Lower leg skin (tissue), 4 donors: Measurements from ENCODE around the gene MICAL2. TPM values are rescaled to one million over a fixed set of nuclear protein-coding genes. Genes with fewer than 3 reads are reported as not detected.
A peak's percentile ranks its signal among the peaks of the same experiment; 100 is the strongest.

Experiments used
- DNase-seq, 2 donors: peaks; one replicate each; pipeline ENCODE4 v3.0.0-alpha.2; 2019; ENCODE audit warnings: low spot score in 2 of 2
- H3K4me3 ChIP-seq: fragments of 200-600 bp; sonication (generic); 2 replicates; pipeline ENCODE4 v1.5.1; 2017; ENCODE audit warnings: mild to moderate bottlenecking, low read depth; ENCODE audit not compliant: poor library complexity, severe bottlenecking
- CTCF ChIP-seq, 3 donors: fragments of 450-650 bp; IDR thresholded peaks; one replicate each; pipeline ENCODE4 v1.5.1; 2016; ENCODE audit warnings: antibody characterized with exemption in 3 of 3, mild to moderate bottlenecking in 3 of 3, moderate library complexity in 2 of 3
- POLR2A ChIP-seq, 2 donors: fragments of 450-650 bp; IDR thresholded peaks; one replicate each; pipeline ENCODE4 v1.6.1; 2016 to 2017; ENCODE audit warnings: antibody characterized with exemption in 2 of 2, mild to moderate bottlenecking in 1 of 2, moderate library complexity in 1 of 2
- WGBS, 2 donors: methylation state at CpG; one replicate each; pipeline ENCODE4 v1.1.5; 2018; 5-methylcytosine and 5-hydroxymethylcytosine counted together
- intact Hi-C: fragments of 100-400 bp; cut with DNase I; formaldehyde crosslinking; loops from one replicate; pipeline ENCODE4 v1.15.0; 2023; ENCODE audit warnings: low total_unique reads
- total RNA-seq, 4 donors: library from RNA; depleted of rRNA; stranded (reverse); fragments of >200 nt; gene quantifications; one replicate each; pipeline ENCODE4 v1.1.0, GENCODE V29; 2016

MICAL2 gene
- total RNA-seq, 4 donors from 2014 or later: 117 to 238 (median 145) TPM

DNA sequence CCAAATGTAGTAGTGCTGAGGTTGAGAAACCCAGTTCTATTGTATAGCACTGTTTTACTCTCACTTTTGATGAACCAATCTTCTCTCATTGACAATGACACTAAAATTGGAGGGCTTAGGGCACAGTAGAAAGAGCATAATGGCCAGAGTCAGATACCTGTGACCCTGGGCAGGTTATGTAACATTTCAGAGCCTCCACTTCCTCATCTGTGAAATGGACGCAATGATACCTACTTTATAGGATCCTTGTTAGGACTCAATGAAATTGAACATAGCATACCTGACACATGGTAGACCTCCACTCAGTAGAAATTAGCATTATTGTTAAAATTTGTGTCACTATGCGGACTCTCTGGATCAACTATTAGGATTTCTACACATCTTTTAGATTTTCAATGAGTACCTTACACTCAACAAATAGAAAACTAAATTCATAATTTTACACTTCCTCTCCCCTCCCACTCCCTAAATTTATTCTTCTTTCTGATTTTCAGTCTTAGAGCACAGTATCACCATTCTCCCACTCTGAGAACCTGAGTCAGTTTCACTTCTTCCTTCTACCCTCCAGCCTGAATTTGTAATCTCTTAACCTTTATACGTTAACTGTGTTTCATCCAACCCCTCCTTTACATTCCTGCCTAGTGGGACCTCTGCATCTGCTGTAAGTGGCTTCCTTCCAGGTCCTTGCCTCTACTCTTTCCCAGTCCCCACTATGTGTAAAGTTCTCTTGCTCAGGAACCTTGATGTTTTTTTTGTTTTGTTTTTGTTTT lies 78.3 kb downstream of the MICAL2 start:
- no peak for TF ChIP-seq CTCF (IDR thresholded peaks at IDR 0.05)
- no peak for TF ChIP-seq POLR2A (IDR thresholded peaks at IDR 0.05)
- 88 to 94% methylated on average over 3 of the region's 3 CpGs for WGBS, 2 donors
- intact Hi-C loops: no loop called here
- H3K4me3 ChIP-seq: no peak overlapping the region
- DNase-seq: no peak

DNA sequence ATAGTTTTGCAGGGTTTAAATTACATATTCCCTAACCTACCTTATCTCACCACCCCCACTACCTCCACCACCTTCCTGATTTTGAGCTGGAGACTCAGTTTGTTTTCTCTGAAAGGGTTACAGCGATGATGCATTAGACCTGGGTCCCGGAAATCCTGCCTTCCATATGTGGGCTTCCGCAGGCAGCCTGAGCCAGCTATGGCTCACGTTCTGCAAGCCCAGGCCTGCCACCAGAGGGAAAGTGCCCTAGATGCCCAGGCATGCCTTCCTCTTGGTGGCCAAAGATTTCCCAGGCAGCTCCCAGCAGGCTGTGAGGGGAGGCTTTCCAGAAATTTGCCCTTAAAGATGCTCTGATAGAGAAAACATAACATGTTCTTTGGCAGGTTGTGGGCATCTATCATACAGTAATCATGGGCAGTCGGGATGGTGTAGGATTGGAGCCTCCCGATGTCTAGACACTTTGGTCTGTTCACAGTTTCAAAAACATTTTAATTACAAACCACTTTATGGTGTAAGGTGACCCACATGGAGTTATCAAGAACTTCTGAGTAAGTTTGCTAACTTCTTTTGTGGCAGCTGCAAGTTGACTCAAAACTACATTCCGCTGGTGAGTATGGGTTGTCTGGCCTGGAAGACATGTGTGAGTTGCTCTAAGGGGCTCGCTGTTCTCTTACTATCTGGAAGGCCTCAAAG lies 79.3 kb downstream of the MICAL2 start:
- peak; percentile 62 to 86 for DNase-seq
- no peak overlapping the region for H3K4me3 ChIP-seq
- 59 to 66% methylated on average over 8 of the region's 8 CpGs for WGBS, 2 donors
- intact Hi-C loops: no loop called here
- no peak for TF ChIP-seq POLR2A (IDR thresholded peaks at IDR 0.05)
- no peak for TF ChIP-seq CTCF (IDR thresholded peaks at IDR 0.05)

- TF ChIP-seq CTCF (IDR thresholded peaks at IDR 0.05) (no peak), POLR2A (IDR thresholded peaks at IDR 0.05) (no peak)
- no peak overlapping the region for H3K4me3 ChIP-seq
- no peak for DNase-seq
- intact Hi-C loops: no loop called here
Measured at GRCh38 chr11:12190511-12190910, 80.1 kb downstream of the MICAL2 start.

DNA sequence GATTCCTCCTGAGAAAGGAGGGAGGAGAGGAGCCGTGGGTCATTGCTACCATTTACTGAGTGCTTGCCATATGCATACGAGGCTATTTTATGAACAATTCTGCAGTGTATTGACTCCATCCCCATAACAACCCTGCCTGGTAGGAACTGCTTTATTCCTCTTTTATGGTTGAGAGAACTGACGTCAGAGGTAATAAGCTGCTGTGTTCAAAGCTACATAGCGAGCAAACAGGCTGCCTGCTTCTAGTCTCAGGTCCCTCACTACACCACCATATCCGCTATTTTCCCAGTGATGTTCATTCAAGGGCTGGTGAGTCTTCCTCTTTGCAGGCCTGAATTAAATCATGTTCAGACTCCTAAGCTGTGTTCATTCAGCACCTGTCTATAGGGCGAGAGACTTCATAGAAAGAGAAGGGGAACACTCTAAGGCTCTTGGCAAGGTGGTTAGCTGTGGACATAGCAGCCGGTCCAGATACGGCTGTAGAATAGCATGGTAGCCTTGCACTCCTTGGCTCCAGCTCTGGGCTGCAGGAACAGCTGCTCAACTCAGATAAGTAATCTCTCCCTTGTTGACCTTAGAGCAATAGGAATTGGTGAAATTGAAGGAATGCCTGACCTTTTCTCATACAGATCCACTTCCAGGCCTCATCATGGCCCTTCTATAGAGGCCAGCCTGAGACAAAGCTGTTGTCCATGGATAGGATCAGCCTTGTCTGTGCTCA lies 82.6 kb downstream of the MICAL2 start:
- WGBS, 2 donors: 89 to 92% methylated on average over 8 of the region's 8 CpGs
- TF ChIP-seq POLR2A (IDR thresholded peaks at IDR 0.05): no peak
- no peak for TF ChIP-seq CTCF (IDR thresholded peaks at IDR 0.05)
- intact Hi-C loops: no loop called here
- H3K4me3 ChIP-seq: no peak overlapping the region
- no peak for DNase-seq

GRCh38 chr11:12193515-12194336 lies 83.3 kb downstream of the MICAL2 start:
- H3K4me3 ChIP-seq: no peak overlapping the region
- DNase-seq: peak in 1 of 2 donors; percentile 54
- 92% methylated on average over 3 of the region's 3 CpGs for WGBS, 2 donors
- TF ChIP-seq POLR2A (IDR thresholded peaks at IDR 0.05) (no peak), CTCF (IDR thresholded peaks at IDR 0.05) (no peak)
- intact Hi-C loops: no loop called here
